ENCODE results near the gene ENO2.

ENO2 gene

DNA sequence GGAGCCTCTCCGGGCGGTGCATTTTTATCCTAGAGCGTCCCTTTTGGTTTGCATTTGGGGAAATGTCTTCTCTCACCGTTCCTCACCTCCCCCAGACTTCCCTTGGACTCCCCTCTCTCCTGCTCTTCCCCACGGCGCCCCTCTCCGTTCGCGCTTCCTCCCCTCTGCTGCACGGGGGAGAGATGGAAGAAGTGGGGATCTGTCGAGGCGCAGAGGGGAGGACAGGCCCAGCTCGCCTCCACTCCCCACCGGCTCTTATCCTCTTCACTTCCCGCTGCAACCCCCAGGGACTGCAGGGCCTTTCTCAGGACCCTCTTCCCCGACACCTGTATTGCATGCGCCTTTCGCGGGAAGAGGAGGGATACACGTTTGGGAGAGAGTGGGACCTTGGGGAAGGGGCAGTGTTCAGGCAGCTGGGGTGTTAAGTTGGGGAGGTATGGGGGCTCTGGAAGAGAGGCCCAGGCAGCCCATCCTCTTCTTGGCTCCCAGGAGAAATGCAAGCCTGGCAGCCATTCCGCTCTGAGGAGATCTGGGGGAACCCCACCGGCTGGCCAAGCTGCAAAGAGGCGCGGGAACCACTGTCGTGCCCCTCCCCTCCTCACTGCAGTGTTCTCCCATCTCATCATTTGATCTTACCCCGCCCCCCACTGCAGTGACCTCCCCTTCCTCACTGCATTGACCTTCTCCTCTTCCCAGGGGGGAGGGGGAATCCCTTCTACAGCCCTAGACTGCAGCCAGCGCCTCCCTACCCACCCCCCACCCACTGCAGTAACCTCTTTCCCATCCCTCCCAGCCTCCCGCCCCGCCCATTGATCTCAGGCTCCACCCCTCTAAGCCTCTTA is 788 bp downstream of the ENO2 start:
- in situ Hi-C loops (cut with HindIII; ENCODE audit: low pct_ligation_motif_present, low sequenced_read_pairs) = no loop called here
- no peak overlapping the region for H3K27ac ChIP-seq
- TF ChIP-seq, protein P1, sequence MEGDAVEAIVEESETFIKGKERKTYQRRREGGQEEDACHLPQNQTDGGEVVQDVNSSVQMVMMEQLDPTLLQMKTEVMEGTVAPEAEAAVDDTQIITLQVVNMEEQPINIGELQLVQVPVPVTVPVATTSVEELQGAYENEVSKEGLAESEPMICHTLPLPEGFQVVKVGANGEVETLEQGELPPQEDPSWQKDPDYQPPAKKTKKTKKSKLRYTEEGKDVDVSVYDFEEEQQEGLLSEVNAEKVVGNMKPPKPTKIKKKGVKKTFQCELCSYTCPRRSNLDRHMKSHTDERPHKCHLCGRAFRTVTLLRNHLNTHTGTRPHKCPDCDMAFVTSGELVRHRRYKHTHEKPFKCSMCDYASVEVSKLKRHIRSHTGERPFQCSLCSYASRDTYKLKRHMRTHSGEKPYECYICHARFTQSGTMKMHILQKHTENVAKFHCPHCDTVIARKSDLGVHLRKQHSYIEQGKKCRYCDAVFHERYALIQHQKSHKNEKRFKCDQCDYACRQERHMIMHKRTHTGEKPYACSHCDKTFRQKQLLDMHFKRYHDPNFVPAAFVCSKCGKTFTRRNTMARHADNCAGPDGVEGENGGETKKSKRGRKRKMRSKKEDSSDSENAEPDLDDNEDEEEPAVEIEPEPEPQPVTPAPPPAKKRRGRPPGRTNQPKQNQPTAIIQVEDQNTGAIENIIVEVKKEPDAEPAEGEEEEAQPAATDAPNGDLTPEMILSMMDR (IDR thresholded peaks at IDR 0.05; ENCODE audit: low read depth, low read length, missing control alignments) = no peak
- H3K4me3 ChIP-seq (ENCODE audit: low read depth, low read length) = peak overlapping the region; percentile 67
- no peaks in the 10 kb centered on the region for H3K36me3 ChIP-seq (replicated peaks)
- H3K27me3 ChIP-seq (replicated peaks) = no peaks in the 10 kb centered on the region
- no peak for DNase-seq

DNA sequence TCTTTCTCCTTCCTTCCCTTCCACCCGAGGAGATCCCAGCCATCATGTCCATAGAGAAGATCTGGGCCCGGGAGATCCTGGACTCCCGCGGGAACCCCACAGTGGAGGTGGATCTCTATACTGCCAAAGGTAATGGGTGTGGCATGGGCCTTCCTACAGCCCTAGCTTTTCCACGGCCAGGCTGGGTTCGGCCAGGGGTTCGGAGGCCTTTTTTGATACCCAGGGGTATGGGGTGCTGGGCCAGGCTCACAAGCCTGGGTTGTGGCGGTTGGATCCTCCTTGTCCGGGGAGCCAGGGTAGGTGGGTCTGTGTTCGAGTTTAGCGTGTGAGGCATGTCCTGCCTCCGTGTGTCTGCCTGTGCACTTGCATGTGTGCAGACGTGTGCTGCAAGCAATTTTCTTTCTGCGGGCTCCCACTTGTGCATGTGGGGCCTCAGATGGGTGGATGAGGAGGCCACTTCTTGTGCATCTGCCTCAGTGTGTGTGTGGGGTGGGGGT is 1.5 kb downstream of the ENO2 start:
- no peak overlapping the region for H3K4me3 ChIP-seq (ENCODE audit: low read depth, low read length)
- H3K27me3 ChIP-seq (replicated peaks) = no peaks in the 10 kb centered on the region
- in situ Hi-C loops (cut with HindIII; ENCODE audit: low pct_ligation_motif_present, low sequenced_read_pairs) = no loop called here
- no peak for DNase-seq
- TF ChIP-seq, protein P1 (IDR thresholded peaks at IDR 0.05; ENCODE audit: low read depth, low read length, missing control alignments) = no peak
- H3K36me3 ChIP-seq (replicated peaks) = no peaks in the 10 kb centered on the region
- no peak overlapping the region for H3K27ac ChIP-seq

DNA sequence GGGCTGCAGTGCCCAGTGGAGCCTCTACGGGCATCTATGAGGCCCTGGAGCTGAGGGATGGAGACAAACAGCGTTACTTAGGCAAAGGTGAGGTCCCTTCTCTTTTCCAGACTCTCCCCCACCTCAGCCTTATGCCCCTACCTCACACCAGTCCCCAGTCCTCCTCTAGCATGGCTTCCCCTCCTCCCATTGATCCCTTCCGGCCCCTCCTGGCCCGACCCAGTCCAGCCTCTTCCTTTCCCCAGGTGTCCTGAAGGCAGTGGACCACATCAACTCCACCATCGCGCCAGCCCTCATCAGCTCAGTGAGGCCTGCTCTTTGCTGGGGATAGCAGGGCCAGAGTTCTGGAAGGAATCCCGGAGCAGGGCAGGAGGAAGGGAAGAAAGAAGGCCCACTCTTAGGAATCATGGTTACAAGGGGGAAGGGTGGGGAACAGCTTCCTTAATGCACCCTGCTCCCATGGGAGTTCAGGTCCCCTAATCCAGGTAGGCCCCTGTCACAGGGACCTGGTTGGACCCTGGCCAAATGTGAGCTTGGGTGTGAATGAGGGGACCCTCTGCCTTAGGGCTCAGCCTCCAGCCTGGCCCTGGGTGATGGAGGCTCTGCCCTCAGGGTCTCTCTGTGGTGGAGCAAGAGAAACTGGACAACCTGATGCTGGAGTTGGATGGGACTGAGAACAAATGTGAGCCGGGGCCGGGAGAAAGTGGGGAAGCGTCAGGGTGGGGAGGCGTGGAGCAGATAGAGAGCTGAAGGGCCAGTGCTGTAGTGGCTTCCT is 2.2 kb downstream of the ENO2 start:
- Histone ChIP-seq H3K27me3 (replicated peaks) (no peaks in the 10 kb centered on the region), H3K4me3 (ENCODE audit: low read depth, low read length) (no peak overlapping the region), H3K36me3 (replicated peaks) (no peaks in the 10 kb centered on the region), H3K27ac (no peak overlapping the region)
- TF ChIP-seq, protein P1 (IDR thresholded peaks at IDR 0.05; ENCODE audit: low read depth, low read length, missing control alignments) = no peak
- no peak for DNase-seq
- in situ Hi-C loops (cut with HindIII; ENCODE audit: low pct_ligation_motif_present, low sequenced_read_pairs) = no loop called here

DNA sequence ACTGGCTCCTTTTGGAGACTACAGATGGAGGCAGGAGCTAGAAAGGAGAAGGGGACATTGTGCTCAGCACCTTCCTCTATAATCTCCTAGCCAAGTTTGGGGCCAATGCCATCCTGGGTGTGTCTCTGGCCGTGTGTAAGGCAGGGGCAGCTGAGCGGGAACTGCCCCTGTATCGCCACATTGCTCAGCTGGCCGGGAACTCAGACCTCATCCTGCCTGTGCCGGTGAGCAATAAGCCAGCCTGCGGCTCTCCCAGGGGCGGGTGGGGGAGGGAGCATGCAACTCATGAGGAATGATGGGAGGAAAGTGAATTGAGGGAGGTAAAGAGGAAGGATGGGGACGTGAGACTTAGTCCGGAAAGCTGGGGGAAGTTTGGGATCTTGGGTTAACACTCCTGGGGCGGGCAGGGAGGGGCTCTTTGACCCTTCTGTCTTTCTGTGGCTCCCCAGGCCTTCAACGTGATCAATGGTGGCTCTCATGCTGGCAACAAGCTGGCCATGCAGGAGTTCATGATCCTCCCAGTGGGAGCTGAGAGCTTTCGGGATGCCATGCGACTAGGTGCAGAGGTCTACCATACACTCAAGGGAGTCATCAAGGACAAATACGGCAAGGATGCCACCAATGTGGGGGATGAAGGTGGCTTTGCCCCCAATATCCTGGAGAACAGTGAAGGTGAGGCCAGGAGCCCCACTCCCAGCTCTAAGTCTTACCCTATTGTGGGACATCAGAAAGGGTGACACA is 3.3 kb downstream of the ENO2 start:
- H3K36me3 ChIP-seq (replicated peaks) = no peaks in the 10 kb centered on the region
- H3K4me3 ChIP-seq (ENCODE audit: low read depth, low read length) = no peak overlapping the region
- no peaks in the 10 kb centered on the region for H3K27me3 ChIP-seq (replicated peaks)
- in situ Hi-C loops (cut with HindIII; ENCODE audit: low pct_ligation_motif_present, low sequenced_read_pairs) = no loop called here
- TF ChIP-seq, protein P1 (IDR thresholded peaks at IDR 0.05; ENCODE audit: low read depth, low read length, missing control alignments) = no peak
- no peak overlapping the region for H3K27ac ChIP-seq
- DNase-seq = no peak

DNA sequence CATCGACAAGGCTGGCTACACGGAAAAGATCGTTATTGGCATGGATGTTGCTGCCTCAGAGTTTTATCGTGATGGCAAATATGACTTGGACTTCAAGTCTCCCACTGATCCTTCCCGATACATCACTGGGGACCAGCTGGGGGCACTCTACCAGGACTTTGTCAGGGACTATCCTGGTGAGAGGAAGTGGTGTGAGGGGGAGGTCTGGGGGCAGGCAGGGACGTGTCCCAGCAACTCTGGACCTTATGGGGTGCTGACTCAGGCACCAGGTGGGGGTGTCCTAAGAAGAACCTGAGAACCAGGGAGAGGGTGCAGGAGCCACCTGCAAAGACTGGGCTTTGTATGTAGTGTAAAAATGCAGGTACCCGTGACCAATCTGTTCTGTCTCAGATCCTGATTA is 5.2 kb downstream of the ENO2 start:
- no peak overlapping the region for H3K27ac ChIP-seq
- DNase-seq = no peak
- H3K4me3 ChIP-seq (ENCODE audit: low read depth, low read length) = no peak overlapping the region
- H3K36me3 ChIP-seq (replicated peaks) = no peaks in the 10 kb centered on the region
- TF ChIP-seq, protein P1 (IDR thresholded peaks at IDR 0.05; ENCODE audit: low read depth, low read length, missing control alignments) = no peak
- no peaks in the 10 kb centered on the region for H3K27me3 ChIP-seq (replicated peaks)
- in situ Hi-C loops (cut with HindIII; ENCODE audit: low pct_ligation_motif_present, low sequenced_read_pairs) = no loop called here
